Hepatocyte (in vitro differentiated cells): ENCODE measurements around the gene TBC1D22B. TPM values are rescaled to one million over a fixed set of nuclear protein-coding genes. Genes with fewer than 3 reads are reported as not detected.

ENCODE experiments used
- DNase-seq: peaks from one replicate; pipeline ENCODE4 v3.0.0-alpha.2; 2016; ENCODE audit warnings: low spot score
- H2AFZ ChIP-seq: fragments of 200-600 bp; sonication (generic); 2 replicates; pipeline ENCODE4 v1.6.0; 2016; ENCODE audit warnings: antibody characterized with exemption, mild to moderate bottlenecking
- H3K27ac ChIP-seq: fragments of 200-600 bp; sonication (generic); 2 replicates; pipeline ENCODE4 v1.5.1; 2016; ENCODE audit warnings: mild to moderate bottlenecking
- H3K27me3 ChIP-seq: fragments of 200-600 bp; sonication (generic); 2 replicates; pipeline ENCODE4 v1.6.1; 2016
- H3K36me3 ChIP-seq: fragments of 200-600 bp; sonication (generic); replicated peaks from 2 replicates; pipeline ENCODE4 v1.5.1; 2016; ENCODE audit warnings: low read depth; ENCODE audit not compliant: insufficient read depth
- H3K4me1 ChIP-seq: fragments of 200-600 bp; sonication (generic); 2 replicates; pipeline ENCODE4 v1.5.1; 2016; ENCODE audit warnings: mild to moderate bottlenecking, moderate library complexity; ENCODE audit not compliant: insufficient read depth
- H3K4me2 ChIP-seq: fragments of 200-600 bp; sonication (generic); 2 replicates; pipeline ENCODE4 v1.6.0; 2016
- H3K4me3 ChIP-seq: fragments of 200-600 bp; sonication (generic); 2 replicates; pipeline ENCODE4 v1.5.1; 2016; ENCODE audit warnings: mild to moderate bottlenecking
- H3K79me2 ChIP-seq: fragments of 200-600 bp; sonication (generic); 2 replicates; pipeline ENCODE4 v1.6.0; 2017; ENCODE audit warnings: mild to moderate bottlenecking
- H3K9me2 ChIP-seq: fragments of 200-600 bp; sonication (generic); replicated peaks from 2 replicates; pipeline ENCODE4 v1.6.0; 2017; ENCODE audit warnings: mild to moderate bottlenecking; ENCODE audit not compliant: insufficient read depth
- H3K9me3 ChIP-seq: fragments of 200-600 bp; sonication (generic); 2 replicates; pipeline ENCODE4 v1.5.1; 2016; ENCODE audit warnings: low read depth, mild to moderate bottlenecking
- H4K20me1 ChIP-seq: fragments of 200-600 bp; sonication (generic); 2 replicates; pipeline ENCODE4 v1.6.0; 2016; ENCODE audit warnings: mild to moderate bottlenecking; ENCODE audit not compliant: insufficient read depth, poor library complexity, severe bottlenecking
- EZH2 ChIP-seq: fragments of 200-600 bp; sonication (generic); IDR thresholded peaks from 2 replicates; pipeline ENCODE4 v1.6.1; 2016; ENCODE audit warnings: antibody characterized with exemption, mild to moderate bottlenecking, borderline replicate concordance
- EZH2phosphoT487 ChIP-seq: fragments of 200-600 bp; sonication (generic); IDR thresholded peaks from one replicate; pipeline ENCODE4 v1.6.1; 2018; ENCODE audit warnings: antibody characterized with exemption, mild to moderate bottlenecking, low read depth, moderate library complexity; ENCODE audit not compliant: unreplicated experiment, severe bottlenecking
- WGBS: methylation state at CpG from one replicate; pipeline ENCODE4 v1.1.6; 2016; ENCODE audit warnings: low lambda C conversion rate; ENCODE audit errors: missing lambda C conversion rate; 5-methylcytosine and 5-hydroxymethylcytosine counted together
- polyA plus RNA-seq: library from polyadenylated mRNA; unstranded; fragments of >200 nt; fragmentation: Nextera tagmentation; extraction: Ambion mirVana; gene quantifications from 2 replicates; pipeline ENCODE4 v1.2.1, GENCODE V29; 2016
- total RNA-seq: library from RNA; depleted of rRNA; stranded (reverse); fragments of >200 nt; gene quantifications from 2 replicates; pipeline ENCODE4 v1.2.3, GENCODE V29; 2014
- TF ChIP-seq, protein P1 (sequence below): fragments of 200-600 bp; sonication (generic); IDR thresholded peaks from 2 replicates; pipeline ENCODE4 v1.5.1; 2016; ENCODE audit warnings: antibody characterized with exemption, mild to moderate bottlenecking; ENCODE audit not compliant: poor library complexity

The TBC1D22B gene
- total and polyA plus RNA-seq, 2 experiments from 2014 or later: 5.2 to 8.2 TPM

- DNase-seq: no peak
- Histone ChIP-seq H3K4me2 (no peak overlapping the region), H3K27ac (no peak overlapping the region), H2AFZ (no peak overlapping the region), H3K4me3 (no peak overlapping the region), H4K20me1 (no peaks in the 10 kb centered on the region), H3K4me1 (peaks cover 5% of the 10 kb centered on the region), H3K79me2 (no peaks in the 10 kb centered on the region), H3K36me3 (no peaks in the 10 kb centered on the region), H3K9me3 (no peaks in the 10 kb centered on the region), H3K9me2 (no peaks in the 10 kb centered on the region), H3K27me3 (no peaks in the 10 kb centered on the region)
- TF ChIP-seq, protein P1, sequence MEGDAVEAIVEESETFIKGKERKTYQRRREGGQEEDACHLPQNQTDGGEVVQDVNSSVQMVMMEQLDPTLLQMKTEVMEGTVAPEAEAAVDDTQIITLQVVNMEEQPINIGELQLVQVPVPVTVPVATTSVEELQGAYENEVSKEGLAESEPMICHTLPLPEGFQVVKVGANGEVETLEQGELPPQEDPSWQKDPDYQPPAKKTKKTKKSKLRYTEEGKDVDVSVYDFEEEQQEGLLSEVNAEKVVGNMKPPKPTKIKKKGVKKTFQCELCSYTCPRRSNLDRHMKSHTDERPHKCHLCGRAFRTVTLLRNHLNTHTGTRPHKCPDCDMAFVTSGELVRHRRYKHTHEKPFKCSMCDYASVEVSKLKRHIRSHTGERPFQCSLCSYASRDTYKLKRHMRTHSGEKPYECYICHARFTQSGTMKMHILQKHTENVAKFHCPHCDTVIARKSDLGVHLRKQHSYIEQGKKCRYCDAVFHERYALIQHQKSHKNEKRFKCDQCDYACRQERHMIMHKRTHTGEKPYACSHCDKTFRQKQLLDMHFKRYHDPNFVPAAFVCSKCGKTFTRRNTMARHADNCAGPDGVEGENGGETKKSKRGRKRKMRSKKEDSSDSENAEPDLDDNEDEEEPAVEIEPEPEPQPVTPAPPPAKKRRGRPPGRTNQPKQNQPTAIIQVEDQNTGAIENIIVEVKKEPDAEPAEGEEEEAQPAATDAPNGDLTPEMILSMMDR: no peak
- no peak for TF ChIP-seq EZH2
- no peak for TF ChIP-seq EZH2phosphoT487
- WGBS: 80% methylated on average over 6 of the region's 6 CpGs
Observed at GRCh38 chr6:37303091-37303660, 45.6 kb downstream of the TBC1D22B start.

DNA sequence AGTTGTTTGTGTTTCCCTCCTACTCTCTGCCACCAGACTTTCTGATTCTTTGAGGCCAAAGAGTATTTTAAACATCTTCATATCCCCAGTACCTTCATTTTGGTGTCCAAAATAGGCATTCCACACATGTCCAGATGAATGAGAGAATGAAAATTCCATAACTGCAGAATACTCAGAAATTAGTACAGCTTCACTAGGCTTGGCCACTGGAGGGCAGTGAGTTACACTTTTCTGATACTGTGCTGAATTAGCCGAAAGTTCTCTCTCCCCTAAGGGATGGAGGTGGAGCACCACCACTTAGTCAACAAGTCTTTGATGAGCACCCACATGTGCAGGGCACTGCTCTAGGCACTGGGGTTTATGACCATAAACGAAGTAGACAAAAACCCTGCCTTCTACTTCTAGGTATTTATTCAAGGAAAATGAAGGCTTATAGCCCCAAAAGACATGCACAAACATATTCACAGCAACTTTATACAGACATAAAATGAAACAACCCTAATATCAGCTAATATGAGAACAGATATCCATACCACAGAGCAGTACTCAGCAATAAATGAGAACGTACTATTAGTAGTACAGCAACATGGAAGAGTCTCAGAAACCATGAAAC, 46.4 kb downstream of the TBC1D22B start:
- no peaks in the 10 kb centered on the region for H3K9me3 ChIP-seq
- H3K27ac ChIP-seq: no peak overlapping the region
- H2AFZ ChIP-seq: no peak overlapping the region
- no peak overlapping the region for H3K4me2 ChIP-seq
- TF ChIP-seq, protein P1: peak; percentile 66
- TF ChIP-seq EZH2phosphoT487: no peak
- no peak for TF ChIP-seq EZH2
- H4K20me1 ChIP-seq: no peaks in the 10 kb centered on the region
- peak; percentile 50 for DNase-seq
- H3K4me1 ChIP-seq: peaks cover 10% of the 10 kb centered on the region
- H3K9me2 ChIP-seq: no peaks in the 10 kb centered on the region
- no peak overlapping the region for H3K4me3 ChIP-seq
- WGBS: 49% methylated on average over 3 of the region's 3 CpGs
- H3K27me3 ChIP-seq: no peaks in the 10 kb centered on the region
- H3K36me3 ChIP-seq: no peaks in the 10 kb centered on the region
- no peaks in the 10 kb centered on the region for H3K79me2 ChIP-seq

GRCh38 chr6:37304766-37305165, 47.2 kb downstream of the TBC1D22B start:
- no peaks in the 10 kb centered on the region for H3K9me3 ChIP-seq

More at GRCh38 chr6:37304766-37305165, 47.2 kb downstream of the TBC1D22B start:
- Histone ChIP-seq H3K4me2 (no peak overlapping the region), H3K4me1 (peaks cover 10% of the 10 kb centered on the region), H3K79me2 (no peaks in the 10 kb centered on the region), H3K27me3 (no peaks in the 10 kb centered on the region), H3K36me3 (no peaks in the 10 kb centered on the region), H2AFZ (no peak overlapping the region), H3K9me2 (no peaks in the 10 kb centered on the region), H3K27ac (no peak overlapping the region), H3K4me3 (no peak overlapping the region), H4K20me1 (no peaks in the 10 kb centered on the region)
- 99% methylated on average over 7 of the region's 7 CpGs for WGBS
- no peak for DNase-seq
- no peak for TF ChIP-seq EZH2
- TF ChIP-seq, protein P1: no peak
- TF ChIP-seq EZH2phosphoT487: no peak
